Calu3 (cell line): Measurements from ENCODE around the gene HELQ. TPM values are rescaled to one million over a fixed set of nuclear protein-coding genes. Genes with fewer than 3 reads are reported as not detected.

Source experiments
- BruUV-seq: library from RNA; stranded (reverse); fragments of 400-500 nt; replicated peaks from 2 replicates; lab custom pipeline; 2021; lab: Mats Ljungman, UMichigan
- CTCF ChIA-PET: fragments of 300-600 bp; sonication (Branson Sonifier 250); formaldehyde crosslinking; loops from one replicate; lab custom pipeline; 2022; ENCODE audit warnings: antibody characterized with exemption; lab: Charles Lee
- DNase-seq: peaks from one replicate; pipeline ENCODE4 v3.0.0; 2022
- H3K27ac Mint-ChIP-seq: one replicate; pipeline ENCODE4 v1.8.0; 2022; ENCODE audit warnings: mixed read lengths; ENCODE audit not compliant: unreplicated experiment
- H3K27me3 Mint-ChIP-seq: one replicate; pipeline ENCODE4 v1.8.0; 2022; ENCODE audit warnings: mixed read lengths; ENCODE audit not compliant: unreplicated experiment
- H3K36me3 Mint-ChIP-seq: one replicate; pipeline ENCODE4 v1.8.0; 2022; ENCODE audit warnings: mild to moderate bottlenecking, moderate library complexity, mixed read lengths; ENCODE audit not compliant: insufficient read depth, unreplicated experiment
- H3K4me1 Mint-ChIP-seq: one replicate; pipeline ENCODE4 v1.8.0; 2022; ENCODE audit warnings: mild to moderate bottlenecking, low read depth, mixed read lengths; ENCODE audit not compliant: unreplicated experiment
- H3K4me3 Mint-ChIP-seq: one replicate; pipeline ENCODE4 v1.8.0; 2022; ENCODE audit warnings: mild to moderate bottlenecking, low read depth, moderate library complexity, mixed read lengths; ENCODE audit not compliant: unreplicated experiment
- H3K9me3 Mint-ChIP-seq: one replicate; pipeline ENCODE4 v1.8.0; 2022; ENCODE audit warnings: low read depth, mixed read lengths; ENCODE audit not compliant: unreplicated experiment
- intact Hi-C: fragments of 100-400 bp; cut with micrococcal nuclease; formaldehyde crosslinking; loops from one replicate; pipeline ENCODE4 v1.10.0; 2022; ENCODE audit not compliant: unreplicated experiment
- total RNA-seq: library from RNA; stranded (reverse); gene quantifications from 2 replicates; pipeline ENCODE4 v1.2.3, GENCODE V29; 2022
- TF ChIP-seq, protein P1 (sequence below): fragments of 200-600 bp; IDR thresholded peaks from one replicate; pipeline ENCODE4 v1.8.0; 2022; ENCODE audit warnings: antibody characterized with exemption; ENCODE audit not compliant: unreplicated experiment

The HELQ gene
- total RNA-seq, 1 experiment from 2014 or later, result 7.8 TPM

DNA sequence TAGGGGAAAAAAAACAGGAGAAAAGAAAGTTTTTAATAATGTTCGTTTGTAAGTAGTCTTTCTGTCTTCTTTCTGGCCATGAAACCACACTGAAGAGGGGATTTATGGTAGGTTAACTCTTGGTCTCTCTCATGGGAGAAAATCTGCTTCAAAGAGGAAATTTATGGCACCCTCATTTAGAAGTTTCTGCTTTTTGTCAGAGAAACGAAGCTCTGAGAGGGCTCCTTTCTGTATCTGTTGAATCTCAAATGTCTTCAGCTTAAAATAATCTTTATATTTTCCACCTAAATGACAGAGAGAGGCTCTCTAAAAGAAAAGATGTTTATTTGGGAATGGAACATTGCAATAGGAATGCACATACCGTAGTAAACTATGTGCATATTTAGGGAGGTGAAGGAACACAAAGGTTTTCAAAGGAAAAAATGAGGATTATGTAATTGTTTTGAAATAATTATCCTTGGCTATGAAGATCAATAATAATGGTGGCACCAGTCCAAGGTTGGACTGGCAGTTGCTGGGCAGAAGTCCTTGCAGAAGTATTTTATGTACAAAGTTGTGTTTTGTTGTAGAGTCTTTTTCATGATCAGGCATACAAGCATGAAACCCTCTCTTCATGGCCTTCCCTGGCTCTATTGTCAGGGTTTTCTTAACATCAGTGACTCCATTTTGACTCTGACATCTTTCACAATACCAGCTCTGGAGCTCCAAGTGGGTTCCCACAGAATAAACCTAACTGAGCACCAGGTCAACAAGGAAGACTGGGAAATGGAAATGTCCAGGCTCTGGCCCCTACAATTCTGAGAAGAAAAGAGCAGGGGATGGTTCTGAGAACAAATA lies 67.9 kb downstream of the HELQ start:
- no peak overlapping the region for H3K27ac Mint-ChIP-seq
- H3K27me3 Mint-ChIP-seq, result no peaks in the 10 kb centered on the region
- TF ChIP-seq, protein P1, sequence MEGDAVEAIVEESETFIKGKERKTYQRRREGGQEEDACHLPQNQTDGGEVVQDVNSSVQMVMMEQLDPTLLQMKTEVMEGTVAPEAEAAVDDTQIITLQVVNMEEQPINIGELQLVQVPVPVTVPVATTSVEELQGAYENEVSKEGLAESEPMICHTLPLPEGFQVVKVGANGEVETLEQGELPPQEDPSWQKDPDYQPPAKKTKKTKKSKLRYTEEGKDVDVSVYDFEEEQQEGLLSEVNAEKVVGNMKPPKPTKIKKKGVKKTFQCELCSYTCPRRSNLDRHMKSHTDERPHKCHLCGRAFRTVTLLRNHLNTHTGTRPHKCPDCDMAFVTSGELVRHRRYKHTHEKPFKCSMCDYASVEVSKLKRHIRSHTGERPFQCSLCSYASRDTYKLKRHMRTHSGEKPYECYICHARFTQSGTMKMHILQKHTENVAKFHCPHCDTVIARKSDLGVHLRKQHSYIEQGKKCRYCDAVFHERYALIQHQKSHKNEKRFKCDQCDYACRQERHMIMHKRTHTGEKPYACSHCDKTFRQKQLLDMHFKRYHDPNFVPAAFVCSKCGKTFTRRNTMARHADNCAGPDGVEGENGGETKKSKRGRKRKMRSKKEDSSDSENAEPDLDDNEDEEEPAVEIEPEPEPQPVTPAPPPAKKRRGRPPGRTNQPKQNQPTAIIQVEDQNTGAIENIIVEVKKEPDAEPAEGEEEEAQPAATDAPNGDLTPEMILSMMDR, result no peak
- no peak for DNase-seq
- no peaks in the 10 kb centered on the region for H3K36me3 Mint-ChIP-seq
- no peaks in the 10 kb centered on the region for H3K4me1 Mint-ChIP-seq
- BruUV-seq, result no TSS peak
- H3K9me3 Mint-ChIP-seq, result peaks cover 6% of the 10 kb centered on the region
- CTCF ChIA-PET, result no interaction called here
- intact Hi-C loops, result no loop called here
- H3K4me3 Mint-ChIP-seq, result no peak overlapping the region

GRCh38 chr4:83387012-83387411 lies 68.6 kb downstream of the HELQ start:
- TF ChIP-seq, protein P1, result no peak
- H3K36me3 Mint-ChIP-seq, result no peaks in the 10 kb centered on the region
- no peak overlapping the region for H3K27ac Mint-ChIP-seq
- no peak for DNase-seq
- H3K9me3 Mint-ChIP-seq, result peaks cover 6% of the 10 kb centered on the region
- H3K4me3 Mint-ChIP-seq, result no peak overlapping the region
- BruUV-seq, result no TSS peak
- no peaks in the 10 kb centered on the region for H3K27me3 Mint-ChIP-seq
- intact Hi-C loops, result no loop called here
- CTCF ChIA-PET, result no interaction called here
- H3K4me1 Mint-ChIP-seq, result peaks cover under 1% of the 10 kb centered on the region

- Mint-ChIP-seq H3K27ac (no peak overlapping the region), H3K9me3 (peaks cover 6% of the 10 kb centered on the region), H3K36me3 (peaks cover 7% of the 10 kb centered on the region), H3K4me3 (no peak overlapping the region), H3K4me1 (peaks cover 23% of the 10 kb centered on the region), H3K27me3 (no peaks in the 10 kb centered on the region)
- TF ChIP-seq, protein P1, result no peak
- BruUV-seq, result no TSS peak
- CTCF ChIA-PET, result no interaction called here
- no peak for DNase-seq
- intact Hi-C loops, result no loop called here
These were observed 72.8 kb downstream of the HELQ start for GRCh38 chr4:83382850-83383249.

- CTCF ChIA-PET, result no interaction called here
- no TSS peak for BruUV-seq
- Mint-ChIP-seq H3K4me1 (peaks cover 23% of the 10 kb centered on the region), H3K27me3 (no peaks in the 10 kb centered on the region), H3K27ac (peak overlapping the region; percentile 81), H3K9me3 (peaks cover 3% of the 10 kb centered on the region), H3K36me3 (peaks cover 7% of the 10 kb centered on the region), H3K4me3 (peak overlapping the region; percentile 31)
- peak; percentile 58 for DNase-seq
- intact Hi-C loops, result no loop called here
- TF ChIP-seq, protein P1, result no peak
These were observed 74.5 kb downstream of the HELQ start for GRCh38 chr4:83381173-83381572.
